Neural cell (in vitro differentiated cells): ENCODE measurements around the gene FOLR2. TPM values are rescaled to one million over a fixed set of nuclear protein-coding genes. Genes with fewer than 3 reads are reported as not detected.

Experiments
- H2AFZ ChIP-seq: fragments of 200-600, 300-800 bp; sonication (generic), shearing (Covaris generic); 2 replicates; pipeline ENCODE4 v1.6.0; 2014; ENCODE audit warnings: low read depth, mild to moderate bottlenecking, antibody characterized with exemption, low read length, moderate library complexity
- H3F3A ChIP-seq: fragments of 200-600 bp; shearing (Covaris generic); 2 replicates; pipeline ENCODE4 v1.6.1; 2016; ENCODE audit warnings: mild to moderate bottlenecking, moderate library complexity, mixed read lengths, antibody characterized with exemption, low read length; ENCODE audit not compliant: insufficient read depth, poor library complexity, severe bottlenecking
- H3K27ac ChIP-seq: fragments of 200-600, 300-800 bp; sonication (generic), shearing (Covaris generic); 2 replicates; pipeline ENCODE4 v1.5.1; 2014; ENCODE audit warnings: mild to moderate bottlenecking, low read length, moderate library complexity
- H3K27me3 ChIP-seq: fragments of 300-800, 200-600 bp; sonication (generic), shearing (Covaris generic); 2 replicates; pipeline ENCODE4 v1.6.0; 2014; ENCODE audit warnings: mild to moderate bottlenecking, low read depth, low read length, moderate library complexity; ENCODE audit not compliant: insufficient read depth
- H3K36me3 ChIP-seq: fragments of 300-800, 200-600 bp; sonication (generic), shearing (Covaris generic); 2 replicates; pipeline ENCODE4 v1.5.1; 2014; ENCODE audit warnings: mild to moderate bottlenecking, antibody characterized with exemption, low read length, moderate library complexity; ENCODE audit not compliant: insufficient read depth
- H3K4me2 ChIP-seq: fragments of 300-800, 200-600 bp; sonication (generic), shearing (Covaris generic); 2 replicates; pipeline ENCODE4 v1.6.0; 2014; ENCODE audit warnings: mild to moderate bottlenecking, low read length
- H3K4me3 ChIP-seq: fragments of 300-800, 200-600 bp; sonication (generic), shearing (Covaris generic); 2 replicates; pipeline ENCODE4 v1.5.1; 2014; ENCODE audit warnings: mild to moderate bottlenecking, low read length, moderate library complexity
- H3K79me2 ChIP-seq: fragments of 200-600 bp; shearing (Covaris generic); replicated peaks from 2 replicates; pipeline ENCODE4 v1.6.0; 2014; ENCODE audit warnings: mild to moderate bottlenecking, low read length, moderate library complexity; ENCODE audit not compliant: insufficient read depth
- H3K9ac ChIP-seq: fragments of 300-800, 200-600 bp; sonication (generic), shearing (Covaris generic); 2 replicates; pipeline ENCODE4 v1.6.1; 2016; ENCODE audit warnings: mild to moderate bottlenecking, low read length, mixed read lengths
- H3K9me2 ChIP-seq: fragments of 200-600 bp; shearing (Covaris generic); 2 replicates; pipeline ENCODE4 v1.6.1; 2016; ENCODE audit warnings: mild to moderate bottlenecking, low read length, mixed read lengths; ENCODE audit not compliant: insufficient read depth
- H3K9me3 ChIP-seq: fragments of 200-600, 300-800 bp; sonication (generic), shearing (Covaris generic); 2 replicates; pipeline ENCODE4 v1.6.1; 2016; ENCODE audit warnings: mild to moderate bottlenecking, mixed run types, low read length, moderate library complexity, mixed read lengths
- H4K20me1 ChIP-seq: fragments of 200-600 bp; shearing (Covaris generic); 2 replicates; pipeline ENCODE4 v1.6.1; 2016; ENCODE audit warnings: mild to moderate bottlenecking, mixed run types; ENCODE audit not compliant: insufficient read depth
- CTCF ChIP-seq: fragments of 450-650 bp; IDR thresholded peaks from 2 replicates; pipeline ENCODE4 v1.5.1; 2014; ENCODE audit warnings: antibody characterized with exemption, mild to moderate bottlenecking, moderate library complexity; ENCODE audit not compliant: poor library complexity, severe bottlenecking
- EP300 ChIP-seq: fragments of 450-650 bp; conservative IDR thresholded peaks from 2 replicates; pipeline ENCODE4 v1.6.1; 2014; ENCODE audit warnings: antibody characterized with exemption, mild to moderate bottlenecking, moderate library complexity; ENCODE audit not compliant: poor library complexity, severe bottlenecking
- EZH2 ChIP-seq: fragments of 200-600, 300-800 bp; shearing (Covaris generic), sonication (generic); IDR thresholded peaks from 2 replicates; pipeline ENCODE4 v1.6.1; 2014; ENCODE audit warnings: antibody characterized with exemption, low read length, borderline replicate concordance, mild to moderate bottlenecking; ENCODE audit not compliant: insufficient read depth, poor library complexity, severe bottlenecking
- MXI1 ChIP-seq: fragments of 450-650 bp; conservative IDR thresholded peaks from 2 replicates; pipeline ENCODE4 v1.6.1; 2014; ENCODE audit warnings: antibody characterized with exemption, mild to moderate bottlenecking; ENCODE audit not compliant: poor library complexity, severe bottlenecking
- POLR2AphosphoS5 ChIP-seq: IDR thresholded peaks from 2 replicates; pipeline ENCODE4 v1.6.1; 2012
- RAD21 ChIP-seq: fragments of 450-650 bp; conservative IDR thresholded peaks from 2 replicates; pipeline ENCODE4 v1.6.1; 2014; ENCODE audit warnings: antibody characterized with exemption, mild to moderate bottlenecking, moderate library complexity
- REST ChIP-seq: IDR thresholded peaks from 2 replicates; pipeline ENCODE4 v1.6.1; 2012; ENCODE audit warnings: borderline replicate concordance
- SMC3 ChIP-seq: fragments of 450-650 bp; conservative IDR thresholded peaks from 2 replicates; pipeline ENCODE4 v1.6.1; 2014; ENCODE audit warnings: antibody characterized with exemption, mild to moderate bottlenecking, moderate library complexity; ENCODE audit not compliant: poor library complexity
- TAF1 ChIP-seq: IDR thresholded peaks from 2 replicates; pipeline ENCODE4 v1.6.1; 2012; ENCODE audit warnings: low read depth
- polyA plus RNA-seq: library from polyadenylated mRNA; depleted of rRNA; stranded (reverse); fragments of >200 nt; gene quantifications from 2 replicates; pipeline ENCODE4 v1.2.3, GENCODE V29; 2014

The FOLR2 gene
- polyA plus RNA-seq, 1 donor from 2014 or later, result not detected

- peaks cover 35% of the 10 kb centered on the region for H3K27me3 ChIP-seq
- no peaks in the 10 kb centered on the region for H3F3A ChIP-seq
- H3K4me3 ChIP-seq, result no peak overlapping the region
- H3K4me2 ChIP-seq, result no peak overlapping the region
- H3K27ac ChIP-seq, result no peak overlapping the region
- H4K20me1 ChIP-seq, result no peaks in the 10 kb centered on the region
- no peak overlapping the region for H2AFZ ChIP-seq
- no peaks in the 10 kb centered on the region for H3K79me2 ChIP-seq
- no peak overlapping the region for H3K9ac ChIP-seq
- H3K36me3 ChIP-seq, result no peaks in the 10 kb centered on the region
- no peaks in the 10 kb centered on the region for H3K9me3 ChIP-seq
- no peak for TF ChIP-seq EZH2
- H3K9me2 ChIP-seq, result no peaks in the 10 kb centered on the region
These were observed 20.1 kb downstream of the FOLR2 start for GRCh38 chr11:72236774-72237111.

GRCh38 chr11:72237112-72237931 lies 20.7 kb downstream of the FOLR2 start:
- no peak overlapping the region for H3K9ac ChIP-seq
- H3K4me3 ChIP-seq, result no peak overlapping the region
- H3K27ac ChIP-seq, result no peak overlapping the region
- H3K9me3 ChIP-seq, result no peaks in the 10 kb centered on the region
- H3K4me2 ChIP-seq, result no peak overlapping the region
- TF ChIP-seq RAD21 (no peak), MXI1 (no peak), SMC3 (no peak), POLR2AphosphoS5 (no peak), CTCF (no peak), TAF1 (no peak), REST (no peak), EZH2 (no peak), EP300 (no peak)
- no peaks in the 10 kb centered on the region for H3F3A ChIP-seq
- H3K9me2 ChIP-seq, result no peaks in the 10 kb centered on the region
- no peaks in the 10 kb centered on the region for H3K36me3 ChIP-seq
- H4K20me1 ChIP-seq, result no peaks in the 10 kb centered on the region
- peaks cover 41% of the 10 kb centered on the region for H3K27me3 ChIP-seq
- no peaks in the 10 kb centered on the region for H3K79me2 ChIP-seq
- no peak overlapping the region for H2AFZ ChIP-seq
